ENCODE measurements around the gene DCANP1. TPM values are rescaled to one million over a fixed set of nuclear protein-coding genes. Genes with fewer than 3 reads are reported as not detected.

DCANP1 gene
- total RNA-seq, 1 experiment from 2014 or later = not detected

DNA sequence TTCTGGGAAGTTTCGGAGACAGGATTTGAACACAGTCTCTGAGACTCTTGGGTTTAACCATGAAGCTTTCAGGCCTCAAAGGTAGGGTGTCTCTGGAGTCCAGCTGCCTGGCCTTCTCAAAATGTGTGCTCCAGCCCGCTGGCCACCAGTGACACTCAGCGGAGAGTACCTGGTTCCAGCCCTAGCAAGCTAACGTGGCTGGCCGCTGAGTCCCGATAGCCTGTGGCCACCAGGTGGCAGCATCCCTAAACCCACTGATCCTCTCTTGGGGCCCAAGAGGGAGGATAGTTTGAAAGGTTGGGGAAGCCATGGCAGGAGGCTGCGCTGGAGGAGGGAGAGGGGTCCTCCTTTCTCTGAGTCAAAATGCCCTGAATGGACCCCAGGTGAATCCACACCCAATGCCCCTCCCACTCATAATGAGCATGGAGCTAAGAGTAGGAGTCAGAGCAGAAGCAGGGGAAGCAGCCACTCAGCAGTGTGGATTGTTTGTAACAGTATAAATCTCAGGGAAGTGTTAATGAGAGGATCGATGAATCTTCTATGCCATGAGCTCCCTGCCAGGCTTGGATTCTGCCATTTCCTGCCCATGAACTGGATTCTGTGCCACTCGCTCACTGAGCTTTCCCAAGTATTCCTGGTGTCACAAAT, 10.4 kb upstream of the DCANP1 start:
- peak; percentile 72 for DNase-seq (ENCODE audit: low spot score)

DNA sequence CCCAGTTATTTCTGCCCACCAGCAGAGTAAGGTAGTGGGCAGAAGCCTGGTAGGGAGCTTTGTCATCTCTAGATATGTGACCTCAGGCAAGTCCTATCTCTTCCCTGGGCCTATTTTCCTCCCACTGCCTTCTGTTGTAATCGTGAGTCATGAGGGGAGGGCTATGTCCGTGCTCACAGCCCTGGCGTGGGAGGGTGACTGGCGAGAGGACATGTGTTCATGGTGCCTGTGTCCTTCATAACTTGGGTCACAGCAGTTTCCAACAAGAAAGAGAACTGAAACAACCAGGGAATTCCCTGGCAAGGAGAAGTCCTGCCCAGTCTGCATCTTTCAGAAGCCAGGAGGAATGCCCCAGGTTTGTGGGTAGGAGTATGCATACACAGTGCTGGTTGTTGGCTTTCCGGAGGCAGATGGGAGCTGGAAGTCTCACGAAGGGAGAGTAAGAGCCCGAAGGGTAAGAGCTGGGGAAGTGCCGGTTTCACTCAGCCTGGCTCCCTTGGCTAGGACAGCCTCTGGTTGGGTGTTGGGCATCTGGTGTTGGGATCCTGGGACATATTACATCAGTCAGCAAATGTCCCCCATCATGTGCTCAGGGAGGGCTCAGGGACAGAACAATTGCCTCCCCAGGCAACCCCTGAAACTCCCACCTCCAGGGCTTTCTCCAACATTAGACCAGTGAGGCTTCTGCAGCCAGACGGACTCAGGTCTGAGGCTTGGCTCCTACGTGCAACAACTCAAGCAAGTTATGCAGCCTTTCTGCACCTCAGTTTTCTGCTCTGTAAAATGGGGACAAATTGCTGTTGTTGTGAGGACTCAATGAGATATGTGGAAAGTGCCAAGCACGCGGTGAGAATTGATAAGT, 9.3 kb upstream of the DCANP1 start:
- peak; percentile 67 for DNase-seq (ENCODE audit: low spot score)

DNA sequence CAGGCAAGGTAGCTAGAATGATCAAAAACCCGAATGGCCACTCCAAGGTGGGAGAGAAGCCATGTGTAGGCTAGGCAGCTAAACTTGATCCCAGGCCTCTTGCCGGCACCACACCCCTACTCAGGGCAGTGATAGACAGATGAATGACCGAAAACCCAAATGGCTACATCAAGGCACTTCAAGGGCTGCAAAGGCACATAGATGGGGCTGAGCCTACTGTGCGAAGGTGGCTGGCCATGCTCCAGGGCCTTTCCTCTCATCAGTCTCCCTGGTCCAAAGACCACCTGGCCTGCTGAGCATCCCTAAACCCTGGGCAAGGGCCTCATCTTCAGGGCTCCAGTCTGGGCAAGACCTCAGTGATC, 8.7 kb upstream of the DCANP1 start:
- DNase-seq (ENCODE audit: low spot score) = no peak

DNA sequence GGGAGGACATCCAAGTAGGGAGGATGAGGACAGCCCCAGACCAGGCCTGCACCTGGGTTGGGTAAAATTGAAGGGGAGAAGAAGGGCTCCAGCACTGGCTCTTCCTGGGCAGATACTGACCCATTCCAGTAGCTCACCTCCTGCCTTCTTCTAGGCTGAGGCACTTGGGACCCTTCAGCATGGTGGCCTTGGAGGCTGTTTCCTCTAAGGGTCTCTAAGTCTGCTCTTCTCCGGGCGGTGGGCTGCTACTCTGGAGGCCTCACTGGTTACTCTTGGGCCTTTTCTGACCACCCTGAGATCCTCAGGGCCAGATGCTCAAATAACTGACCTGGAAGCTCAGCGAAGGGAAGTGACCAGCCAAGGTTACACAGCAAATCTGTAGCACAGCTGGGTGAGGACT, 7.8 kb upstream of the DCANP1 start:
- DNase-seq (ENCODE audit: low spot score) = no peak

DNA sequence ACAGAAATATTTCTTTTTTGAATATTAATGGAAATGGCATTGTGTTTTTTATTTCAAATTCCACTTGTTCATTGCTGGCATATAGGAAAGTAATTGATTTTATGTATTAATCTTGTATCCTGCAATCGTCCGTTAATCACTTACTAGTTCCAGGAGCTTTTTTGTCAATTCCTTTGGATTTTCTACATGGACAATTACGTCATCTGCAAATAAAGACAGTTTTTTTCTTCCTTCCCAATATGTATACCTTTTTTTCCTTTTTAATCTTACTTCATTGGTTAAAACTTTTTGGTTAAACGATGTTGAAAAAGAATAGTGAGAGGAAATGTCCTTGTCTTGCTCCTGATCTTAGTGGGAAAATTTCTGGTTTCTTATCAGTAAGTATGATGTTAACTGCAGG, 6.5 kb upstream of the DCANP1 start:
- no peak for DNase-seq (ENCODE audit: low spot score)

DNA sequence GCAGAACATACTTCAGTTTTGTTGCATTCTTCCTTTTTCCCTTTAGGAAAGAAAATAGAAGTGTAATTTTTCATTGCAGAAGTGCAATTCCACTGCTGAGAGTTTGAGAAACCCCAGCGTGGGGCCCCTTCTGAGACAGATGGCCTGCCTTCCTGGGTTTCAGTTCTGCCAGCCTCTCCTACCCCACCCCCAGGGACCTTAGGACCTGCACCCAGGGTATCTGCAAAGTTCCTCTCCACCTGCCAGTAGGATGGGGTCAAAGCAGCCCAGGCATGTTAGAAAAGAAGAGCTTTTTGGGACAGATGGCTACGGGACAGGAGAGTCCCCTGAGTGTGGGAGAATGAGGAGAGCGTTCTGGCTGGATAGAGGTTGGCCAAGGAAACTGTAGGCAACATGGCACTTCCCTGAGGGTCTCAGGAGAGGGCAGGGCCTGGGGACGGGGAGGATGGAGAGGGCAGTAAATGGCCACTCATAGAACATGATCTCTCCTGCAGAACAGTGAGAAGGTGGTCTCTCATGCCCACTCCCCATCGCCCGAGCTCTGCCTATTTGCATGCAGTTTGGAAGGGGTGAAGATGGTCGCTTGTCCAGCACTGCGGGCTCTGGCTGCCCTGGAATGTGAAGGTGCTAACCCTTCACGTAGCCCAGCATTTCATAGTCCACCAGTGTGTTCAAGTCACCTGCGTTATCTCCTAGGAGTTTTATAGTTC, 5.3 kb upstream of the DCANP1 start, which contains the start of gene TIFAB:
TSS of gene TIFAB (minus strand) at position 31 of the 710 bp plus-strand sequence. CDS start 2,412 bp downstream, outside the sequence.
- DNase-seq (ENCODE audit: low spot score) = no peak

DNA sequence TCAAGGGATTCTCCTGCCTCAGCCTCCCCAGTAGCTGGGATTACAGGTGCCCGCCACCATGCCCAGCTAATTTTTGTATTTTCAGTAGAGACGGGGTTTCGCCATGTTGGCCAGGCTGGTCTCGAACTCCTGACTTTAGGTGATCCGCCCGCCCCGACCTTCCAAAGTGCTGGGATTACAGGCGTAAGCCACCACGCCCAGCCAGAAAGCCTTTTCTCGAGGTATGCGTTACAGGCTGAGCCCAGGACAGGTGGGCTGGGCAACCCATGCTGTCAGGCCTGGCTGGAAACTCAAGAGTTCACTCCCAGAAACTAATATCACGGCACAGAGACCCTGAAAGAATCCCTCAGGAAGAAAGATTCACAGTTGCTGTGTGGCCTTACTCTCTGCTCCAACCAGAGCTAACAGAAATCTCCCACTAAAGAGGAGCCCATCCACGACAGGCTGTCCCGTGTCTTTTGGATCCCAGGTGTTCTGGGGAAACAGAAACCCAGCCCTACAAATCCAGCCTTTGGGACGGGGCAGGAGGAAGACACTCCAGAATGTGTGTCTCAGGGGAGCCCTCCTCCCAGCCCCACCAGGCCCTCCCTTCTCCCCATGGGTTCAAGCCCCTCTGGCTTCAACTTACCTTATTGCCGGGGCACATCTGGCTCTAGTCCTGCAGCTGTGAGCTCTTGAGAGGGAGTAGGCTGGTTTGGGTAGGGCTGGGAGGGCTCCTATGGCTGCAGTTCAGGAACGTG, 4.6 kb upstream of the DCANP1 start:
- DNase-seq (ENCODE audit: low spot score) = no peak

DNA sequence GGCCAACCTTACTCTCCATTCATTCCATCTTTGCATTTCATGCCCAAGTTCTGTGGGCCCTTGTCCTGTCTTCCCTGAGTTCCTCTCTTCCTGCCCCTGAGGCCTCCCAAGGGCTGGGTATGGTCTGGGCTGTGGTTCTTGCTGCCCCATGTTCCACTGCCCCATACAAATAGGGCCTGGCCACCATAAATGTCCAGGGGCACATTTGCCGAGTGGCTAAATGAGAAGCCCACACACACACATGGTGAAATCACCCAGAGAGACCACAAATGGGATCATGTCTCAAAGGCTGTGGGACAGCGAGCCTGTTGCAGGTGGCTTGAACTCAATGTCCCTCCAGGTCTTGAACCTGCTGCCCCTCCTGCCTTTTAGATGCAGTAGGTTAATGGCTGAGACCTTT, 3.8 kb upstream of the DCANP1 start:
- DNase-seq (ENCODE audit: low spot score) = no peak

DNA sequence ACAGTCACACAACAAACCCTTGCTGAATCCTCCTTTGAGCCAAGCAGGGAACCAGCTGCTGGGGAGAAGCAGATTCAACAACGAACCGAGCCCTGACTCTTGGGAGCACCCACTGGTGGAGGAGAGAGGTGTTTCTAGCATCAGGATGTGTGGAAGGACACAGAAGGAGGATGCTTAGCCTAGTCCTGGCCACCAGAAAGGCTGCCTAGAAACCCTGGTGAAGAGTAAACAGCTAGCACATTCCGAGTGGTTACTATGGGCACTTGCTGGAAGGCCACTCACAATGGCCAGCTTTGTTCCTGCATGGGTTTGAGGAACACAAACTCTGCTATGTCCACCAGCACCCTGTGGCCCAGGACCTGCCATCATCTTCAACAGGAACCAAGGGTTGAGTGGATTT, 3.2 kb upstream of the DCANP1 start:
- DNase-seq (ENCODE audit: low spot score) = no peak

DNA sequence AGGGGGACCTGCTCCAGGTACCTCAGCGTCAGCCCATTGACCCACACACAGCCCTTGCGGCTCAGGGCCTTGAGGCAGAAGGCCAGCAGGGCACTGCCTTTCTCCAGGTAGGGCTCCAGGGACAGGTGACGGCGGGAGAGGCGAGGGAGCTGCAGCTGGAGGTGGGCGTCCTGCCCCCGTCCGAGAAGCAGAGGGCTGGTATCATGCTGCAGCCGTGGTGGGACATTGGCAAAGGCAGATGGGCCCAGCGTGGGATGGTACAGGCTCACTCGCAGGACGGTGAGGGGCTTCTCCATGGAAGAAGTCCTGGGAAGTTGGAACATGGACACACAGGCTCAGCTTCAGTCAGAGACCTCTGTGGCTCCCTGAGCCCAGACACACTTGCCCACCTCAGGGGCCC, 2.5 kb upstream of the DCANP1 start:
- DNase-seq (ENCODE audit: low spot score) = no peak

DNA sequence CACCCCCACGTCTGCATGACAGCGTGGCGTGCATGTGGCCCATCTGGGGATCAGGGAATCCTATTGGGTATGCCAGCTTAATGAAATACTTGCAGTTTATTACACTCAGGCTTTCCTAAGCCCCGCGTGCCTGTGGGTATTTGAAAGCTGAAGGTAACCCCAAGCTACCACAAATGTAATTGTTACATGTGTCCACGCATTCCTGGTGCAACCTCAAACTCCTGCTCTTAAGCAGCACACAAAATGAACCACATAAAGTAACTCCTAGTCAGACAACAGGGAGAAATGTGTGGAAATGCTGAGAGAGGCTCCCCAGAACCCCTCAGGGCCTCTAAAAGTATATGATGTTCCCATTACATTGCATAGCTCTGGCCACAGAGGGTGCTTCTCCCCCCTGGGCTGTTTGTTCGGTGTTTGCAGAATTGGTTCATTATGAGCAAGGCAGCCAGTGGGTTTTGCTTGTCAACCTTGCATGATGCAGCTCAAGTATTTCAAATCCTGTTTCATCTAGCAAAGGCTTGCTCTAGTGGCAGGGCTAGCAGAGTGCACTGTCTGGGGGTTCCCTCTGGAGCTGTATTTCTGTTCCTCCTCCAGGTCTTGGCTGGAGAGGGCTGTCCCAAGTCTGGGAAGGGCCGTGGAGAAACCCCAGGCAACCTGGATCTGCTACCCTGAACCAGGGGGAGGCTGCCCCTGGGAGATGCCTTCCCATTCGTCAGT, 1.8 kb upstream of the DCANP1 start:
- peak; percentile 62 for DNase-seq (ENCODE audit: low spot score)

DNA sequence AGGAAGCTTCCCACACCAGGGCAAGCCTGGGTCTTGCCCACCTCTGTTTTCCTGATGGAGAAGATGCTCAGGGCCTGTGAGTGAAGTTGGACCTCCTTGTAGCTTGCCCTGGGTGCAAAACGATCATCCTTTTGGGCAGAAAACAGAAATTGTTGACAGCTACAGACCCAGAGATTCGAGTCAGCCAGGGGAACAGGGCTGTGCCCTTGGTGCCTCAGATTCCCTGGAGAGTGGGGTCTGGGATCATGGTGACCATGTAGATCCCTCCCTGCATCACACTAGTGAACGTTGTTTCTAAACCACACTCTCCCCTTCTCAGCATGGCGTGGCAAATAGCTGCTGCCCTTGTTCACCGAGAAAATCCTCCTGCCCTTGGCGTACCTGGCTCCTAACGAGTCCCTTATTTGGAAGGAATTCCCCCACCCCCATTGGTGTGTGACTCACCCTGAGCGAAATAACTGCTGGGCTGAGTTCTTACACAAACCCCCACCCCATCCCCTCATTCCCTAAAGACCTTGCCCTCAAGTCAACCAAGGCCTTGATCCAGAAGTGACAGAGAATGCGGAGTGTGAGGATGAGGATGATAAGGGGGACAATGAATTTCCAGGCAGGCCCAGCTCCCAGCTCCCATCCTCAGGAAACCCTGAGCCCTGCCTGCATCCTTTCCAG, 1.1 kb upstream of the DCANP1 start:
- DNase-seq (ENCODE audit: low spot score) = no peak

DNA sequence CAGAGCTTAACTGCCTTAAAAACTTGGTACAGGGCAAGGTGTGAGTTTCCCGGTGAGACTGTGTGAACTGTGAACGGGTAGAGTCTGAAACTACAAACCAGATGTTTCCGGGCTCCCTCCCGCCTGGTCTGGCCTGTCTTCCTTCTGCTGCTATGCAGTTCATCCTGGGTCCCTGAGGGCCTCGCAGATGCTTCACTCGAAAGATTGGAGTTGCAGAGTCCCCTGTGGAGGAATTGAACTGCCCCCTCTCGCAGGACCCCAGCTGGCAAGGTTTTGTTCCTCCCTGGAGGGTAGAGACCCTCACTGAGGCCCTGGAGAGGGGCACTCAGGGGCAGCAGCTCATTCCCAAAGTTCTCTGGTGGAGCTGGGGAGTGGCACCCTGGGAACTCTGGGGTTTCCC, 533 bp downstream of the DCANP1 start:
- DNase-seq (ENCODE audit: low spot score) = no peak

GRCh38 chr5:135446206-135446605, 942 bp downstream of the DCANP1 start:
- no peak for DNase-seq (ENCODE audit: low spot score)

DNA sequence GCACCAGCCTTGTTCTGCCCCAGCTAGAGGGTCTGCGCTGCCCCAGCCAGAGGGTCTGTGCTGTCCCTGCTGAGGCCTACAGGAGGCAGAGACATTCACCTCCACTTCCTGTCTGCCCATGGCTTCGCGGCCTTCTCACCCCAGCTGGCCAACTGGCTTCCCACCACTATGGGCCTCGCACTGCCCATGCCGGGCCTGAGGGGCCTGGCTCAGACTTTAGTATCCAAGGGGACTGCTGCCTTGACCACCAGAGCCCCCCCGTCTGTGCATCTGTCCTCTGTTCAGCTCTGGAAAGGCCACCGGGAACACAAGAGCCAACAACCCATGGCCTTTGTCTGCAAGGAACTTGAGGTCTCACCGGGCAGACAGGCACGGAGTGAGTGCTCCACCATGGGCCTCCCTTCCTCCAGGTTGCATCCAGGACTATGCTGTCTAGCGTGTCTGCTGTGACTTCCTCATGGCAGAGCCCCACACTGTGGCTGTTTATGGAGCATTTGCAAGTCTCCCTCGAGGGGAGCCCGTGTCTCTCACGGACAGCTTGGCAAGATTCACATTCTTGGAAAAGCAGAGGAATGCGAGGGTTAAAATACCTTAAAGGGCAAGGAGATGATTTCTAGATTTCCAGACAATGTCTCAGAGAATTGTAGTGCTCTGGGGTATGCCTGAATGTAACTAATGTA, 1.7 kb downstream of the DCANP1 start:
- DNase-seq (ENCODE audit: low spot score) = no peak

- no peak for DNase-seq (ENCODE audit: low spot score)
Observed at GRCh38 chr5:135444881-135445280, 2.3 kb downstream of the DCANP1 start.

- DNase-seq (ENCODE audit: low spot score) = no peak
Observed at GRCh38 chr5:135444360-135444759, 2.8 kb downstream of the DCANP1 start.

DNA sequence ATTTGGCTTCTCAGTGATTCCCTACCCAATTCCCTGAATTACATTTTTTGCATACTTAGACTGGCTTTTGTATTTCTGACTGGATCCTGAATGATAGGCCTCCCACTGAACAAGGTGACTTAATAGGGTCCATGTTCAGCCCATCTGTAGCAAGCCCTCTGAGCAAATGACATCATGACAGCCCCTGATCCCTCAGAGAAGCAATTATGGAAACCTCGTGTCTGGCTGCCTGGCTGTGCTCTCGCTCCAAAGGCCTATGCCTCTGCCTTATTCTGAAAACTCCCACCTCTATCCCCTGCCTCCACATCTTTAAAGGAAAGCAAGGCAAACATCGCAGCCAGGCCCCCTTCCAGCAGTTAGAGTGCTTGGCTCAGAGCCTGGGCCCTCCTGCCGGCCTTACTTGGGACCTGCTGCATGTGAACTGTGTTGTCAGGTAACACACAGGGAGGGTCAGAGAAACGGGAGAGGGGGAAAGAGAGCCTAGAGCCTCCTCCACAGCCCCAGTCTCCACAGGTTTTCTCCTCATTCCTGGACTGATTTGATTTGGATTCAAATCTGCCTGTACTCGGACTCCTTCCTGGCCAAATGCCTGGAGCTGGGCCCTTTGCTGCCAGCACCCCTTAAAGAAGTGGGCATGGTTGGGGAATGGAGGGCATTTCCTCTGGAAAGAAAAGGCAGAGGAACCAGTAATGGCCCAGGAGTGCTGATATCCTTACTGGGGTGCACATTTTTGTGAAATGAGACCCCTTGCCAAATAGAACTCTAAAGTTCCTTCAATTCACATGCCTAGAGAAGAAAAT, 3.8 kb downstream of the DCANP1 start:
- no peak for DNase-seq (ENCODE audit: low spot score)

GRCh38 chr5:135442431-135443160, 4.6 kb downstream of the DCANP1 start:
- no peak for DNase-seq (ENCODE audit: low spot score)

Measured in H4 (cell line).